Measurements from ENCODE around the gene WFDC2.

The WFDC2 gene

GRCh38 chr20:45450097-45450818 is 19.3 kb upstream of the WFDC2 start:
- in situ Hi-C loops (cut with MboI; ENCODE audit: low pct_unique_long_range_greater_than_20kb, low sequenced_read_pairs, unreplicated experiment): loop anchor here (25.0 kb wide), 1 partner anchor 312 kb away; no protein-coding TSS in a partner anchor
- DNase-seq (ENCODE audit: low spot score): peak; percentile 43
- peak; percentile 64 for TF ChIP-seq CTCF (IDR thresholded peaks at IDR 0.05; ENCODE audit: extremely low read depth, insufficient read depth, missing control alignments)

GRCh38 chr20:45452238-45452637 is 17.3 kb upstream of the WFDC2 start:
- TF ChIP-seq CTCF (IDR thresholded peaks at IDR 0.05; ENCODE audit: extremely low read depth, insufficient read depth, missing control alignments): no peak
- DNase-seq (ENCODE audit: low spot score): no peak
- in situ Hi-C loops (cut with MboI; ENCODE audit: low pct_unique_long_range_greater_than_20kb, low sequenced_read_pairs, unreplicated experiment): loop anchor here (25.0 kb wide), 1 partner anchor 310 kb away; no protein-coding TSS in a partner anchor

- no peak for TF ChIP-seq CTCF (IDR thresholded peaks at IDR 0.05; ENCODE audit: extremely low read depth, insufficient read depth, missing control alignments)
- DNase-seq (ENCODE audit: low spot score): no peak
- in situ Hi-C loops (cut with MboI; ENCODE audit: low pct_unique_long_range_greater_than_20kb, low sequenced_read_pairs, unreplicated experiment): loop anchor here (25.0 kb wide), 1 partner anchor 309 kb away; no protein-coding TSS in a partner anchor
Observed at GRCh38 chr20:45452772-45453691, 16.5 kb upstream of the WFDC2 start.

GRCh38 chr20:45456632-45457031 is 12.9 kb upstream of the WFDC2 start:
- in situ Hi-C loops (cut with MboI; ENCODE audit: low pct_unique_long_range_greater_than_20kb, low sequenced_read_pairs, unreplicated experiment): loop anchor here (25.0 kb wide), 1 partner anchor 306 kb away; no protein-coding TSS in a partner anchor
- TF ChIP-seq CTCF (IDR thresholded peaks at IDR 0.05; ENCODE audit: extremely low read depth, insufficient read depth, missing control alignments): peak; percentile 52
- DNase-seq (ENCODE audit: low spot score): no peak

- DNase-seq (ENCODE audit: low spot score): no peak
- no peak for TF ChIP-seq CTCF (IDR thresholded peaks at IDR 0.05; ENCODE audit: extremely low read depth, insufficient read depth, missing control alignments)
- in situ Hi-C loops (cut with MboI; ENCODE audit: low pct_unique_long_range_greater_than_20kb, low sequenced_read_pairs, unreplicated experiment): loop anchor here (25.0 kb wide), 1 partner anchor 303 kb away; no protein-coding TSS in a partner anchor
Observed at GRCh38 chr20:45459606-45460005, 9.9 kb upstream of the WFDC2 start.

GRCh38 chr20:45461225-45461624 is 8.3 kb upstream of the WFDC2 start:
- in situ Hi-C loops (cut with MboI; ENCODE audit: low pct_unique_long_range_greater_than_20kb, low sequenced_read_pairs, unreplicated experiment): loop anchor here (25.0 kb wide), 1 partner anchor 301 kb away; no protein-coding TSS in a partner anchor
- TF ChIP-seq CTCF (IDR thresholded peaks at IDR 0.05; ENCODE audit: extremely low read depth, insufficient read depth, missing control alignments): no peak
- no peak for DNase-seq (ENCODE audit: low spot score)
